GM12873 (cell line): ENCODE results near the gene PEAK1.

ENCODE experiments used
- CTCF ChIP-seq: IDR thresholded peaks from 2 replicates; pipeline ENCODE4 v1.5.1; 2012; ENCODE audit warnings: low read depth, mild to moderate bottlenecking, moderate library complexity, low read length, control low read depth; ENCODE audit not compliant: insufficient read depth; ENCODE audit errors: missing control alignments

The PEAK1 gene

GRCh38 chr15:77070495-77071304 lies 349.2 kb downstream of the PEAK1 start, which contains the start of gene TSPAN3:
Gene TSPAN3 (minus strand): TSS chr15:77071109. CDS start chr15:77070954, 155 bp downstream.
- TF ChIP-seq CTCF = no peak

GRCh38 chr15:77070180-77070494 lies 349.8 kb downstream of the PEAK1 start:
- TF ChIP-seq CTCF = no peak

GRCh38 chr15:77069521-77070121 lies 350.3 kb downstream of the PEAK1 start:
- no peak for TF ChIP-seq CTCF

- no peak for TF ChIP-seq CTCF
These were observed 351.3 kb downstream of the PEAK1 start for GRCh38 chr15:77068633-77069032.

GRCh38 chr15:77067691-77068367 lies 352.1 kb downstream of the PEAK1 start:
- TF ChIP-seq CTCF = no peak

- no peak for TF ChIP-seq CTCF
These were observed 352.8 kb downstream of the PEAK1 start for GRCh38 chr15:77066971-77067690.
